ENCODE results near the gene DNAAF9. TPM values are rescaled to one million over a fixed set of nuclear protein-coding genes. Genes with fewer than 3 reads are reported as not detected.

The DNAAF9 gene
- total RNA-seq, 1 experiment from 2014 or later = 2.3 TPM

- Histone ChIP-seq H3K9ac (ENCODE audit: low read length) (no peak overlapping the region), H3K4me3 (ENCODE audit: low read length) (no peak overlapping the region), H3K27me3 (ENCODE audit: low read length) (no peaks in the 10 kb centered on the region), H3K4me1 (ENCODE audit: insufficient read depth, low read length) (no peaks in the 10 kb centered on the region), H4K20me1 (ENCODE audit: low read length) (no peaks in the 10 kb centered on the region), H3K4me2 (ENCODE audit: low read length) (no peak overlapping the region), H3K27ac (ENCODE audit: low read length) (no peak overlapping the region), H3F3A (ENCODE audit: low read length, unreplicated experiment) (no peaks in the 10 kb centered on the region), H2AFZ (ENCODE audit: low read length) (no peak overlapping the region), H3K36me3 (ENCODE audit: low read depth, low read length) (no peaks in the 10 kb centered on the region), H3K9me3 (ENCODE audit: low read length) (no peaks in the 10 kb centered on the region), H3K79me2 (ENCODE audit: low read length) (no peaks in the 10 kb centered on the region), H3K9me2 (replicated peaks; ENCODE audit: low read length) (no peaks in the 10 kb centered on the region)
- CTCF ChIA-PET = no interaction called here
- TF ChIP-seq EZH2phosphoT487 (IDR thresholded peaks at IDR 0.05; ENCODE audit: borderline replicate concordance, low read length) = no peak
- no peak for TF ChIP-seq CTCF (conservative IDR thresholded peaks at IDR 0.05; ENCODE audit: low read depth, low read length)
- TF ChIP-seq EZH2 (IDR thresholded peaks at IDR 0.05; ENCODE audit: low read length, unreplicated experiment) = no peak
- ATAC-seq = no peak
- no peak for DNase-seq
- BruUV-seq (replicated peaks) = no TSS peak
- intact Hi-C loops (cut with micrococcal nuclease) = no loop called here
- POLR2A ChIA-PET (ENCODE audit: unreplicated experiment) = no interaction called here
These were observed 6.7 kb upstream of the DNAAF9 start for GRCh38 chr20:3414122-3414521.

GRCh38 chr20:3413393-3413889 is 6.0 kb upstream of the DNAAF9 start:
- Histone ChIP-seq H3K27me3 (ENCODE audit: low read length) (no peaks in the 10 kb centered on the region), H3K9ac (ENCODE audit: low read length) (no peak overlapping the region), H3K9me3 (ENCODE audit: low read length) (no peaks in the 10 kb centered on the region), H3K79me2 (ENCODE audit: low read length) (no peaks in the 10 kb centered on the region), H4K20me1 (ENCODE audit: low read length) (no peaks in the 10 kb centered on the region), H3K4me3 (ENCODE audit: low read length) (no peak overlapping the region), H3K4me1 (ENCODE audit: insufficient read depth, low read length) (no peaks in the 10 kb centered on the region), H2AFZ (ENCODE audit: low read length) (no peak overlapping the region), H3F3A (ENCODE audit: low read length, unreplicated experiment) (no peaks in the 10 kb centered on the region), H3K9me2 (replicated peaks; ENCODE audit: low read length) (no peaks in the 10 kb centered on the region), H3K4me2 (ENCODE audit: low read length) (no peak overlapping the region), H3K36me3 (ENCODE audit: low read depth, low read length) (no peaks in the 10 kb centered on the region), H3K27ac (ENCODE audit: low read length) (no peak overlapping the region)
- TF ChIP-seq EZH2 (IDR thresholded peaks at IDR 0.05; ENCODE audit: low read length, unreplicated experiment) (no peak), CTCF (conservative IDR thresholded peaks at IDR 0.05; ENCODE audit: low read depth, low read length) (no peak), EZH2phosphoT487 (IDR thresholded peaks at IDR 0.05; ENCODE audit: borderline replicate concordance, low read length) (no peak)
- no TSS peak for BruUV-seq (replicated peaks)
- DNase-seq (no peak), ATAC-seq (no peak)
- intact Hi-C loops (cut with micrococcal nuclease) = no loop called here
- ChIA-PET POLR2A (ENCODE audit: unreplicated experiment) (no interaction called here), CTCF (no interaction called here)

- no TSS peak for BruUV-seq (replicated peaks)
- Histone ChIP-seq H4K20me1 (ENCODE audit: low read length) (no peaks in the 10 kb centered on the region), H3K27ac (ENCODE audit: low read length) (no peak overlapping the region), H3K4me2 (ENCODE audit: low read length) (no peak overlapping the region), H3F3A (ENCODE audit: low read length, unreplicated experiment) (no peaks in the 10 kb centered on the region), H3K9ac (ENCODE audit: low read length) (no peak overlapping the region), H3K9me2 (replicated peaks; ENCODE audit: low read length) (no peaks in the 10 kb centered on the region), H3K36me3 (ENCODE audit: low read depth, low read length) (no peaks in the 10 kb centered on the region), H3K79me2 (ENCODE audit: low read length) (no peaks in the 10 kb centered on the region), H3K9me3 (ENCODE audit: low read length) (no peaks in the 10 kb centered on the region), H3K4me3 (ENCODE audit: low read length) (no peak overlapping the region), H3K4me1 (ENCODE audit: insufficient read depth, low read length) (0 out of 2 replicates have a peak, but pooled peaks cover 4% of the 10 kb centered on the region), H2AFZ (ENCODE audit: low read length) (no peak overlapping the region), H3K27me3 (ENCODE audit: low read length) (no peaks in the 10 kb centered on the region)
- TF ChIP-seq CTCF (conservative IDR thresholded peaks at IDR 0.05; ENCODE audit: low read depth, low read length) (no peak), EZH2phosphoT487 (IDR thresholded peaks at IDR 0.05; ENCODE audit: borderline replicate concordance, low read length) (no peak), EZH2 (IDR thresholded peaks at IDR 0.05; ENCODE audit: low read length, unreplicated experiment) (no peak)
- intact Hi-C loops (cut with micrococcal nuclease) = no loop called here
- DNase-seq = no peak
- CTCF ChIA-PET = no interaction called here
- no peak for ATAC-seq
- POLR2A ChIA-PET (ENCODE audit: unreplicated experiment) = no interaction called here
These were observed 5.3 kb upstream of the DNAAF9 start for GRCh38 chr20:3412600-3413392.

All from PC-3 (cell line).